Peyer's patch (tissue), 4 donors: Measurements from ENCODE around the gene UFL1.

Experiments used
- CTCF ChIP-seq, 6 experiments: fragments of 450-650 bp in 4 of 6; fragments of 200-600 bp in 2 of 6; sonication (generic) in 1 of 6; IDR thresholded peaks; one replicate each; pipeline ENCODE4 v1.5.1; 2017 to 2019; ENCODE audit warnings: antibody characterized with exemption in 6 of 6, mild to moderate bottlenecking in 3 of 6, moderate library complexity in 1 of 6
- POLR2A ChIP-seq, 2 donors: fragments of 450-650 bp; IDR thresholded peaks; one replicate each; pipeline ENCODE4 v1.5.1; 2017; ENCODE audit warnings: antibody characterized with exemption in 2 of 2, mild to moderate bottlenecking in 2 of 2, moderate library complexity in 2 of 2

GRCh38 chr6:96582436-96582835 lies 60.8 kb downstream of the UFL1 start:
- TF ChIP-seq CTCF (IDR thresholded peaks at IDR 0.05) (no peak), POLR2A (IDR thresholded peaks at IDR 0.05) (no peak)
